H1 (cell line): ENCODE measurements around the gene VSIR. TPM values are rescaled to one million over a fixed set of nuclear protein-coding genes. Genes with fewer than 3 reads are reported as not detected.

Experiments used
- NRF1 ChIP-seq: IDR thresholded peaks from 2 replicates; pipeline ENCODE4 v1.6.1; 2011; ENCODE audit warnings: mild to moderate bottlenecking, low read depth, low read length, improper control_type of control experiment
- POLR2AphosphoS5 ChIP-seq: IDR thresholded peaks from 2 replicates; pipeline ENCODE4 v1.6.1; 2011; ENCODE audit warnings: low read depth, low read length
- polyA plus RNA-seq, 7 experiments: library from polyadenylated mRNA; depleted of rRNA in 3 of 7; stranded (reverse) in 5 of 7; unstranded in 2 of 7; fragments of >200 nt in 5 of 7; fragments of 200-250 nt in 2 of 7; gene quantifications; 1 replicate in 5 of 7; 2 replicates in 1 of 7; 4 replicates in 1 of 7; pipeline versions ENCODE4 v1.2.1 to v1.2.3, GENCODE V29; 2011 to 2013; ENCODE audit warnings: missing spikeins in 2 of 7, mixed read lengths in 2 of 7
- total RNA-seq: library from RNA; stranded (reverse); fragmentation: NEBNext Ultra II Directional; extraction: Animal tissue kit (Norgen Biotek cat#: 25700); gene quantifications from 2 replicates; pipeline ENCODE4 v1.2.1, GENCODE V29; 2021

Gene VSIR
- total and polyA plus RNA-seq, 2 of the 8 experiments (the other 6 are each of a cell fraction or from before 2014, with no cell fraction given): 0.33 TPM; not detected in 1

- TF ChIP-seq NRF1 (no peak), POLR2AphosphoS5 (no peak)
Observed at GRCh38 chr10:71746344-71747037, 26.8 kb downstream of the VSIR start (continued).
